ENCODE results near the gene GBE1. TPM values are rescaled to one million over a fixed set of nuclear protein-coding genes. Genes with fewer than 3 reads are reported as not detected.

Gene GBE1
- total RNA-seq, 1 donor from 2014 or later: 34.4 TPM

DNA sequence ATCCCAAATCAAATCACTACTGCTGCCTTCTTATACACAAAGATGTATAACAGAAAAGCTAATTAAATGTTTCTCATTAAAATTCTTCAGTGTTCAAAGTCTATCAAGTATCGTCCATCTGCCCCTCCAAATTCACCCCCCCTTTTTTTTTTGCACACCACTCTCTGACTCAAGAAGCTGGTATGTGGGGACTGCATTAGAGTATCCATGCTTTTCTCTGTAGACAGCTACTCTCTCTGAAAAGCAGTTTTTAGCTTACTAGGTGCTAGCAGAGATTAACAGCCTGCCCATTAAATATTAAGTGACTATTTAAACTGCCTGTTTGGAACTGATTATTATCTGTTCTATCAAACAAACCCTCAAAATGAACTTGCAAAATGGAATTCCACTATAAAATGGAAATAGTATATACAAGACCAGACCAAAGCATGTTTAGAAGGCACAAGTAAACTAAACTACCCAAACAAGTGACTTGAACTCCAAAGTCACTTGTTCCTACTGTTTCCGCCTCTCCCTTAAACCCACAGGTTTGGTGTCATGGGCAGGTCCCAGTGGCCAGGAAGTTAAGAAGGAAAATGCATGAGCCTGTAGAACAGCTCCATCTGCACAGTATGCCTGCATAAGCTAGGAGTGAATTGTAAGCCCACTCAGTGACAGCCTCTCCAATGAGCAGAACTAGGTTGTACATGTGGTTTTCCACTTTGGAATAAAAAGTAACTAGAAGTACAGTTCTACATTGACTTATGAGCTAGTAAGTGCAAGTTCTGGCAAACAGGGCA, 32.5 kb downstream of the GBE1 start:
- no peaks in the 10 kb centered on the region for H3K36me3 ChIP-seq
- Mint-ChIP-seq H3K9me3 (peaks cover 8% of the 10 kb centered on the region), H3K27me3 (ENCODE audit: insufficient read depth, low read depth) (no peaks in the 10 kb centered on the region), H3K27ac (no peak overlapping the region), H3K4me1 (peaks cover 17% of the 10 kb centered on the region), H3K36me3 (peaks cover 4% of the 10 kb centered on the region), H3K4me3 (no peak overlapping the region)
- H3K79me2 ChIP-seq (ENCODE audit: low read depth): no peaks in the 10 kb centered on the region
- no peaks in the 10 kb centered on the region for H3F3A ChIP-seq (ENCODE audit: low read depth)
- no peaks in the 10 kb centered on the region for H4K20me1 ChIP-seq (ENCODE audit: low read depth)
- H3K9me3 ChIP-seq (ENCODE audit: low read depth): no peaks in the 10 kb centered on the region
- no peak overlapping the region for H3K27ac ChIP-seq
- no peak for DNase-seq (ENCODE audit: low spot score)
- no peaks in the 10 kb centered on the region for H3K4me1 ChIP-seq
- H3K27me3 ChIP-seq: no peaks in the 10 kb centered on the region
- H3K9ac ChIP-seq: no peak overlapping the region
- H3K4me3 ChIP-seq: no peak overlapping the region
- TF ChIP-seq, protein P1, sequence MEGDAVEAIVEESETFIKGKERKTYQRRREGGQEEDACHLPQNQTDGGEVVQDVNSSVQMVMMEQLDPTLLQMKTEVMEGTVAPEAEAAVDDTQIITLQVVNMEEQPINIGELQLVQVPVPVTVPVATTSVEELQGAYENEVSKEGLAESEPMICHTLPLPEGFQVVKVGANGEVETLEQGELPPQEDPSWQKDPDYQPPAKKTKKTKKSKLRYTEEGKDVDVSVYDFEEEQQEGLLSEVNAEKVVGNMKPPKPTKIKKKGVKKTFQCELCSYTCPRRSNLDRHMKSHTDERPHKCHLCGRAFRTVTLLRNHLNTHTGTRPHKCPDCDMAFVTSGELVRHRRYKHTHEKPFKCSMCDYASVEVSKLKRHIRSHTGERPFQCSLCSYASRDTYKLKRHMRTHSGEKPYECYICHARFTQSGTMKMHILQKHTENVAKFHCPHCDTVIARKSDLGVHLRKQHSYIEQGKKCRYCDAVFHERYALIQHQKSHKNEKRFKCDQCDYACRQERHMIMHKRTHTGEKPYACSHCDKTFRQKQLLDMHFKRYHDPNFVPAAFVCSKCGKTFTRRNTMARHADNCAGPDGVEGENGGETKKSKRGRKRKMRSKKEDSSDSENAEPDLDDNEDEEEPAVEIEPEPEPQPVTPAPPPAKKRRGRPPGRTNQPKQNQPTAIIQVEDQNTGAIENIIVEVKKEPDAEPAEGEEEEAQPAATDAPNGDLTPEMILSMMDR (IDR thresholded peaks at IDR 0.05): no peak
- no peak for TF ChIP-seq EZH2 (IDR thresholded peaks at IDR 0.05)
- TF ChIP-seq EZH2phosphoT487 (IDR thresholded peaks at IDR 0.05): no peak
- H2AFZ ChIP-seq (replicated peaks): no peak overlapping the region
- H3K4me2 ChIP-seq: no peak overlapping the region

DNA sequence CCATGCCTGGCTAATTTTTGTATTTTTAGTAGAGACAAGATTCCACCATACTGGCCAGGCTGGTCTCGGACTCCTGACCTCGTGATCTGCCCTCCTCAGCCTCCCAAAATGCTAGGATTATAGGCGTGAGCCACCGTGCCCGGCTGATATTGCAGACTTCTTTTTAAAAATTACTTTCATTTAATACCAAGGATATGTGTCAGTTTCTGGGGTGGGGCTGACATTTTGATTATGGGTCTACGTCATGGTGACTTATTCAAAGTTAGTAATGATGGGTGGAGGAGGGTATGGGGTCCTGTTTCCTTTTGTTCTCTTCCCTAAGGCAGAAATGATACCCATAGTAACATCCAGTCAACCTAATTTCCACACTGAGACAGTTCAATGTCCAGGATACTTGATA, 34.7 kb downstream of the GBE1 start:
- no peaks in the 10 kb centered on the region for H3K9me3 ChIP-seq (ENCODE audit: low read depth)
- TF ChIP-seq EZH2phosphoT487 (IDR thresholded peaks at IDR 0.05) (no peak), EZH2 (IDR thresholded peaks at IDR 0.05) (no peak)
- TF ChIP-seq, protein P1 (IDR thresholded peaks at IDR 0.05): no peak
- no peaks in the 10 kb centered on the region for H4K20me1 ChIP-seq (ENCODE audit: low read depth)
- no peak overlapping the region for H3K27ac ChIP-seq
- H3K4me1 ChIP-seq: no peaks in the 10 kb centered on the region
- H3K79me2 ChIP-seq (ENCODE audit: low read depth): no peaks in the 10 kb centered on the region
- Mint-ChIP-seq H3K4me3 (no peak overlapping the region), H3K36me3 (no peaks in the 10 kb centered on the region), H3K4me1 (peaks cover 23% of the 10 kb centered on the region), H3K27ac (no peak overlapping the region), H3K9me3 (no peaks in the 10 kb centered on the region), H3K27me3 (ENCODE audit: insufficient read depth, low read depth) (no peaks in the 10 kb centered on the region)
- H2AFZ ChIP-seq (replicated peaks): no peak overlapping the region
- no peak overlapping the region for H3K4me2 ChIP-seq
- H3K4me3 ChIP-seq: no peak overlapping the region
- DNase-seq (ENCODE audit: low spot score): no peak
- no peak overlapping the region for H3K9ac ChIP-seq
- no peaks in the 10 kb centered on the region for H3K27me3 ChIP-seq
- H3F3A ChIP-seq (ENCODE audit: low read depth): no peaks in the 10 kb centered on the region
- H3K36me3 ChIP-seq: no peaks in the 10 kb centered on the region

DNA sequence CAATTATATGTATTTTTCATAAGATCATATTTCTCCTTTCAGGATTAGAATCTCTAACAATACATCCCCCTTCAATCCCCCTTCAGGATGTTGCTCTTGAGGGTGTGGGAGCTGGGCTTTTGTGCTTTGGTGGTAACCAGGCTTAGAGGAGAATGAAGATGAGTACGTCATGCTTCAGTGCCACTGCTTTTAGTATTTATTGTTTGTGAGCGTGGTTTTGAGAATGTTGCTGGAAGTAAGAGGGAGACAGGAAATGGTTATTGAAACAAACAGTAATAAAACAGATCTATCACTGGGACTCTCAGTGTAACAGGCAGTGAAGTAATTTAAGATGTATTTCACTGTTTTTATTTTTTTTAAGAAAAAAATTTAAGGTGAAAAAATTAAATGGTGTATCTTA, 35.3 kb downstream of the GBE1 start:
- no peaks in the 10 kb centered on the region for H4K20me1 ChIP-seq (ENCODE audit: low read depth)
- no peak overlapping the region for H2AFZ ChIP-seq (replicated peaks)
- Mint-ChIP-seq H3K27ac (peak overlapping the region; percentile 95), H3K4me3 (no peak overlapping the region), H3K9me3 (no peaks in the 10 kb centered on the region), H3K36me3 (no peaks in the 10 kb centered on the region), H3K27me3 (ENCODE audit: insufficient read depth, low read depth) (no peaks in the 10 kb centered on the region), H3K4me1 (peaks cover 23% of the 10 kb centered on the region)
- H3F3A ChIP-seq (ENCODE audit: low read depth): no peaks in the 10 kb centered on the region
- H3K79me2 ChIP-seq (ENCODE audit: low read depth): no peaks in the 10 kb centered on the region
- no peak overlapping the region for H3K9ac ChIP-seq
- H3K9me3 ChIP-seq (ENCODE audit: low read depth): no peaks in the 10 kb centered on the region
- no peak overlapping the region for H3K4me2 ChIP-seq
- no peaks in the 10 kb centered on the region for H3K4me1 ChIP-seq
- TF ChIP-seq EZH2phosphoT487 (IDR thresholded peaks at IDR 0.05): no peak
- TF ChIP-seq EZH2 (IDR thresholded peaks at IDR 0.05): no peak
- TF ChIP-seq, protein P1 (IDR thresholded peaks at IDR 0.05): no peak
- H3K36me3 ChIP-seq: no peaks in the 10 kb centered on the region
- no peak overlapping the region for H3K27ac ChIP-seq
- H3K27me3 ChIP-seq: no peaks in the 10 kb centered on the region
- no peak for DNase-seq (ENCODE audit: low spot score)
- no peak overlapping the region for H3K4me3 ChIP-seq

Data from neural progenitor cell (in vitro differentiated cells).